Keratinocyte (primary cell): ENCODE measurements around the gene NUAK1. TPM values are rescaled to one million over a fixed set of nuclear protein-coding genes. Genes with fewer than 3 reads are reported as not detected.

Source experiments
- DNase-seq: peaks from one replicate; pipeline ENCODE4 v3.0.0-alpha.2; 2011; ENCODE audit warnings: low read depth, missing footprints, low spot score
- FAIRE-seq: peaks from 2 replicates; lab custom pipeline; 2011; peaks lifted over from hg19 to GRCh38; lab: Jason Lieb, UNC
- H2AFZ ChIP-seq: 2 replicates; pipeline ENCODE4 v1.6.0; 2012; ENCODE audit warnings: low read length, control low read depth, inconsistent platforms; ENCODE audit not compliant: control insufficient read depth
- H3K27ac ChIP-seq: 2 replicates; pipeline ENCODE4 v1.5.1; 2011; ENCODE audit warnings: low read length; ENCODE audit not compliant: control insufficient read depth, insufficient read depth
- H3K27me3 ChIP-seq: 3 replicates; pipeline ENCODE4 v1.6.0; 2011; ENCODE audit warnings: low read length; ENCODE audit not compliant: control insufficient read depth, insufficient read depth; ENCODE audit errors: extremely low read depth
- H3K36me3 ChIP-seq, 2 experiments: 2 replicates in 1 of 2; 3 replicates in 1 of 2; pipeline ENCODE4 v1.5.1; 2011; ENCODE audit warnings: low read length in 2 of 2, mild to moderate bottlenecking in 1 of 2; ENCODE audit not compliant: control insufficient read depth in 2 of 2, insufficient read depth in 2 of 2; ENCODE audit errors: extremely low read depth in 1 of 2
- H3K4me1 ChIP-seq: 3 replicates; pipeline ENCODE4 v1.5.1; 2011; ENCODE audit warnings: low read length; ENCODE audit not compliant: control insufficient read depth, insufficient read depth; ENCODE audit errors: extremely low read depth
- H3K4me2 ChIP-seq: 3 replicates; pipeline ENCODE4 v1.6.0; 2011; ENCODE audit warnings: low read depth, low read length; ENCODE audit not compliant: control insufficient read depth, insufficient read depth; ENCODE audit errors: extremely low read depth
- H3K4me3 ChIP-seq, 3 experiments: fragments of 200-600 bp in 1 of 3; sonication (generic) in 1 of 3; 2 replicates in 2 of 3; 3 replicates in 1 of 3; pipeline ENCODE4 v1.5.1; 2011 to 2016; ENCODE audit warnings: low read length in 3 of 3, mild to moderate bottlenecking in 3 of 3, control low read depth in 2 of 3, inconsistent platforms in 1 of 3, low read depth in 1 of 3, mixed read lengths in 1 of 3, mixed run types in 1 of 3, moderate library complexity in 1 of 3; ENCODE audit not compliant: control insufficient read depth in 2 of 3, insufficient read depth in 2 of 3; ENCODE audit errors: extremely low read depth in 1 of 3
- H3K79me2 ChIP-seq: 2 replicates; pipeline ENCODE4 v1.6.0; 2012; ENCODE audit warnings: low read length; ENCODE audit not compliant: control insufficient read depth, insufficient read depth
- H3K9ac ChIP-seq: 3 replicates; pipeline ENCODE4 v1.6.0; 2011; ENCODE audit warnings: low read length; ENCODE audit not compliant: control insufficient read depth, insufficient read depth; ENCODE audit errors: extremely low read depth
- H3K9me1 ChIP-seq: 3 replicates; pipeline ENCODE4 v1.6.0; 2011; ENCODE audit warnings: low read length; ENCODE audit not compliant: control insufficient read depth, insufficient read depth; ENCODE audit errors: extremely low read depth
- H3K9me3 ChIP-seq: 2 replicates; pipeline ENCODE4 v1.5.1; 2012; ENCODE audit warnings: low read depth, low read length; ENCODE audit not compliant: control insufficient read depth
- H4K20me1 ChIP-seq: 3 replicates; pipeline ENCODE4 v1.6.0; 2011; ENCODE audit warnings: low read length; ENCODE audit not compliant: control insufficient read depth, insufficient read depth; ENCODE audit errors: extremely low read depth
- CTCF ChIP-seq, 3 experiments: IDR thresholded peaks in 1 of 3; conservative IDR thresholded peaks in 1 of 3; optimal IDR thresholded peaks in 1 of 3; 2 replicates in 2 of 3; 3 replicates in 1 of 3; pipeline versions ENCODE3 to v1.5.1; 2011; ENCODE audit warnings: low read length in 3 of 3, mild to moderate bottlenecking in 3 of 3, moderate library complexity in 2 of 3, control low read depth in 1 of 3, inconsistent platforms in 1 of 3; ENCODE audit not compliant: insufficient read depth in 2 of 3; ENCODE audit errors: extremely low read depth in 1 of 3
- EZH2 ChIP-seq: IDR thresholded peaks from one replicate; pipeline ENCODE4 v1.6.1; 2012; ENCODE audit warnings: inconsistent platforms, mild to moderate bottlenecking, low read length, moderate library complexity
- dilution Hi-C: fragments of 300-500 bp; cut with MboI; formaldehyde crosslinking; loops from one replicate; pipeline ENCODE4 v1.7.0; 2020; ENCODE audit warnings: low sequenced_read_pairs; ENCODE audit not compliant: extremely low pct_ligation_motif_present
- polyA plus RNA-seq, 5 experiments: library from polyadenylated mRNA; depleted of rRNA in 3 of 5; stranded (reverse) in 3 of 5; stranded (forward) in 1 of 5; unstranded in 1 of 5; fragments of >200 nt; gene quantifications; 1 replicate in 1 of 5; 2 replicates in 3 of 5; 3 replicates in 1 of 5; pipeline versions ENCODE4 v1.2.1 to v1.2.3, GENCODE V29; 2011 to 2012; ENCODE audit warnings: missing spikeins in 2 of 5, low read depth in 1 of 5, low replicate concordance in 1 of 5

Gene NUAK1
- polyA plus RNA-seq, 1 donor (not counting 4 experiments of a cell fraction or from before 2014, with no cell fraction given), result 12.3 TPM

- Histone ChIP-seq H2AFZ (no peak overlapping the region), H3K4me1 (peaks cover 5% of the 10 kb centered on the region)
Measured at GRCh38 chr12:106150555-106150954, 11.8 kb upstream of the NUAK1 start.

GRCh38 chr12:106149096-106149784 is 10.5 kb upstream of the NUAK1 start:
- Histone ChIP-seq H3K4me3 (no peak overlapping the region), H3K4me1 (peaks cover 15% of the 10 kb centered on the region), H3K9ac (no peak overlapping the region), H3K27ac (no peak overlapping the region), H3K27me3 (no peaks in the 10 kb centered on the region), H2AFZ (no peak overlapping the region), H3K4me2 (no peak overlapping the region), H3K9me3 (no peaks in the 10 kb centered on the region), H3K9me1 (no peaks in the 10 kb centered on the region), H3K36me3 (no peaks in the 10 kb centered on the region), H3K79me2 (no peaks in the 10 kb centered on the region), H4K20me1 (no peaks in the 10 kb centered on the region)
- FAIRE-seq, result peak; percentile 73
- dilution Hi-C loops, result no loop called here
- no peak for TF ChIP-seq EZH2
- peak; percentile 65 to 80 (median 66) for TF ChIP-seq CTCF (optimal IDR thresholded peaks at IDR 0.05 in 1 of 3, IDR thresholded peaks at IDR 0.05 in 1 of 3, conservative IDR thresholded peaks at IDR 0.05 in 1 of 3; ENCODE audit: extremely low read depth in 1 of 3, insufficient read depth in 2 of 3, low read length in 3 of 3)
- DNase-seq, result no peak

More at GRCh38 chr12:106150555-106150954, 11.8 kb upstream of the NUAK1 start:
- no peak overlapping the region for H3K4me3 ChIP-seq
- H3K27ac ChIP-seq, result no peak overlapping the region
- no peak overlapping the region for H3K9ac ChIP-seq
- no peaks in the 10 kb centered on the region for H3K36me3 ChIP-seq
- H3K27me3 ChIP-seq, result no peaks in the 10 kb centered on the region
- DNase-seq (no peak), FAIRE-seq (no peak)
- H3K79me2 ChIP-seq, result no peaks in the 10 kb centered on the region
- H3K4me2 ChIP-seq, result no peak overlapping the region
- H3K9me1 ChIP-seq, result no peaks in the 10 kb centered on the region
- H4K20me1 ChIP-seq, result no peaks in the 10 kb centered on the region
- TF ChIP-seq CTCF (optimal IDR thresholded peaks at IDR 0.05 in 1 of 3, IDR thresholded peaks at IDR 0.05 in 1 of 3, conservative IDR thresholded peaks at IDR 0.05 in 1 of 3; ENCODE audit: extremely low read depth in 1 of 3, insufficient read depth in 2 of 3, low read length in 3 of 3) (no peak), EZH2 (no peak)
- H3K9me3 ChIP-seq, result no peaks in the 10 kb centered on the region
- dilution Hi-C loops, result no loop called here
